GM12892 (cell line): ENCODE results near the gene PFN1.
"Not testable (repeated sequence)": the region's sequence is repeated elsewhere in the genome, so short reads cannot be mapped to it uniquely, and the experiment has no call there.

Experiments
- DNase-seq: peaks from one replicate; pipeline ENCODE4 v3.0.0; 2011; ENCODE audit not compliant: insufficient read length
- FAIRE-seq: peaks from 2 replicates; lab custom pipeline; 2011; peaks lifted over from hg19 to GRCh38; lab: Jason Lieb, UNC
- POLR2A ChIP-seq: IDR thresholded peaks from 2 replicates; pipeline ENCODE4 v1.6.1; 2011; ENCODE audit warnings: low read depth, low read length, control low read depth
- POLR2AphosphoS5 ChIP-seq: IDR thresholded peaks from 2 replicates; pipeline ENCODE4 v1.6.1; 2011; ENCODE audit warnings: low read depth, low read length, control low read depth
- TAF1 ChIP-seq: IDR thresholded peaks from 2 replicates; pipeline ENCODE4 v1.6.1; 2011; ENCODE audit warnings: low read depth, mild to moderate bottlenecking, control low read depth, low read length, borderline replicate concordance

Gene PFN1

DNA sequence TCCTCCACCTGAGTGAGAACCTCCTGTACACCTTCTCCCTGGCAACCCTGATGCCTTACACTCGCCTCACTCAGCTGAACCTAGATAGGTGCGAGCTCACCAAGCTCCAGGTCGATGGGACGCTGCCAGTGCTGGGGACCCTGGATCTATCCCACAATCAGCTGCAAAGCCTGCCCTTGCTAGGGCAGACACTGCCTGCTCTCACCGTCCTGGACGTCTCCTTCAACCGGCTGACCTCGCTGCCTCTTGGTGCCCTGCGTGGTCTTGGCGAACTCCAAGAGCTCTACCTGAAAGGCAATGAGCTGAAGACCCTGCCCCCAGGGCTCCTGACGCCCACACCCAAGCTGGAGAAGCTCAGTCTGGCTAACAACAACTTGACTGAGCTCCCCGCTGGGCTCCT is 15.6 kb downstream of the PFN1 start:
- DNase-seq (no peak), FAIRE-seq (peak; percentile 62)
- TF ChIP-seq POLR2A (no peak), POLR2AphosphoS5 (no peak), TAF1 (no peak)

- peak; percentile 82 for FAIRE-seq
- DNase-seq = no peak
- no peak for TF ChIP-seq POLR2AphosphoS5
- no peak for TF ChIP-seq POLR2A
- no peak for TF ChIP-seq TAF1
Observed at GRCh38 chr17:4931963-4932362, 16.4 kb downstream of the PFN1 start, which contains the start of gene GP1BA. Gene GP1BA (plus strand): TSS chr17:4932277. CDS start chr17:4932605, 328 bp downstream.

- DNase-seq (no peak), FAIRE-seq (no peak)
- TF ChIP-seq TAF1 (no peak), POLR2AphosphoS5 (no peak), POLR2A (no peak)
Observed at GRCh38 chr17:4928881-4929280, 19.4 kb downstream of the PFN1 start.

DNA sequence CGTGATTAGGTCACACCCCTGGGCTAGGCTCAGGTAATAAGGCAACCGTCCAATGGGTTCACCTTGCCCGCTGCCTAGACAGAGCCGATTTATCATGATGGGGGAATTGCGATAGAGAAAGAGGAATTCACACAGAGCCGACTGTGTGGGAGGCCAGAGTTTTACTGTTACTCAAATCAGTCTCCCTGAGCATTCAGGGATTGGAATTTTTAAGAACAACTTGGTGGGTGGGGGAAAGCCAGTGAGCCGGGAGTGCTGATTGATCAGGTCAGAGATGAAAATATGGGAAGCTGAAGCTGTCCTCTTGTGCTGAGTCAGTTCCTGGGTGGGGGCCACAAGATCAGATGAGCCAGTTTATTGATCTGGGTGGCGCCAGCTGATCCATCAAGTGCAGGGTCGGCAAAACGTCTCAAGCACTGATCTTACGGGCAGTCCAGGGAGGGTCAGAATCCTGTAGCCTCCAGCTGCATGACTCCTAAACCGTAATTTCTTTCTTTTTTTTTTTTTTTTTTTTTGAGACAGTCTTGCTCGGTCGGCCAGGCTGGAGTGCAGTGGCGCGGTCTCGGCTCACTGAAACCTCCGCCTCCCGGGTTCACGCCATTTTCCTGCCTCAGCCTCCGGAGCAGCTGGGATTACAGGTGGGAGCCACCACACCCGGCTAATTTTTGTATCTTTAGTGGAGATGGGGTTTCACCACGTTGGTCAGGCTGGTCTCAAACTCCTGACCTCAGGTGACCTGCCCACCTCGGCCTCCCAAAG is 21.6 kb downstream of the PFN1 start:
- peak; percentile 33 for FAIRE-seq
- DNase-seq = not testable (repeated sequence)

- no peak for FAIRE-seq
- no peak for DNase-seq
- TF ChIP-seq POLR2A (no peak), POLR2AphosphoS5 (no peak), TAF1 (no peak)
Observed at GRCh38 chr17:4921320-4921719, 27.0 kb downstream of the PFN1 start.

DNA sequence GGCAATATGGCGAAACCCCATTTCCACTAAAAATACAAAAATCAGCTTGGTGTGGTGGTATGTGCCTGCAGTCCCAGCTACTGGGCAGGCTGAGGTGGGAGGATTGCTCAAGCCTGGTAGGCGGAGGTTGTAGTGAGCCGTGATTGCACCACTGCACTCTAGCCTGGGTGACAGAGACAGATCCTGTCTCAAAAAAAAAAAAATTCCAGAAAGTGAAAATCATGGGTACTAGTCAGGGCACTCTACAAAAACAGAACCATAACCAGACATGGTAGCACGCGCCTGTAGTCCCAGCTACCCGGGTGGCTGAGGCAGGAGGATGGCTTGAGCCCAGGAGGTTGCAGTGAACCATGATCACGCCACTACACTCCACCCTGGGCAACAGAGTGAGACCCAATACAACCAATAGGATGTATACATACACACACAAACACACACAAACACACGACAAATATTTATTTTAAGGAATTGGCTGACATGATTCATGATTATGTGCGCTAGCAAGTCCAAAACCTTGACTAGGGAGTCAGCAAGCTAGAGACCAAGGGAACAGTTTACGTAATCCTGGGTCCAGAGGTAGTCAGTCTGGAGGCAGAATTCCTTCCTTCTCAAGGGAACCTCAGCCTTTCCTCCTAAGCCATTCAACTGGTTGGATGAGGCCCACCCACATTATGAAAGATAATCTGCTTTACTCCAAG is 27.8 kb downstream of the PFN1 start:
- no peak for FAIRE-seq
- TF ChIP-seq POLR2AphosphoS5 (no peak), POLR2A (no peak), TAF1 (no peak)
- no peak for DNase-seq

DNA sequence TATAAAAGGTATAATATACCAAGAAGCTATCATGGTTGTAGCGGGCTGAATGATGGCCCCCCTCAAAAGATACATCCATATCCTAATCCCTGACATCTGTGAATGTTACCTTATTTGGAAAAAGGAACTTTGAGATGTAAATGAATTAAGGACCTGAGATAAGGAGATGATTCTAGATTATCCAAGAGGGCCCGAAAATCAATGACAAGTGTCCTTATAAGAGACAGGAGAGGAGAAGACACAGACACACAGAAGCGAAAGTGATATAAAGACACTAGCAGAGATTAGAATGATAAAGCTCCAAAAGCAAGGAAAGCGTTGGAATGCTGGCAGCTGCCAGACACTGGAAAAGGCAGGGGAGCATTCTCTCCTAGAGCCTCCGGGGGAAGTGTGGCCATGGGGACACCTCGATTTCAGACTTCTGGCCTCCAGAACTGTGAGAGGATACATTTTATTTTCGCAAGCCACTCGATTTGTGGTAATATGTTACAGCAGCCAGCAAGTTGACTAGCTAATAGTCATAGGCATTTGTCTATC is 28.8 kb downstream of the PFN1 start:
- FAIRE-seq (no peak), DNase-seq (no peak)
- TF ChIP-seq POLR2AphosphoS5 (no peak), TAF1 (no peak), POLR2A (no peak)

DNA sequence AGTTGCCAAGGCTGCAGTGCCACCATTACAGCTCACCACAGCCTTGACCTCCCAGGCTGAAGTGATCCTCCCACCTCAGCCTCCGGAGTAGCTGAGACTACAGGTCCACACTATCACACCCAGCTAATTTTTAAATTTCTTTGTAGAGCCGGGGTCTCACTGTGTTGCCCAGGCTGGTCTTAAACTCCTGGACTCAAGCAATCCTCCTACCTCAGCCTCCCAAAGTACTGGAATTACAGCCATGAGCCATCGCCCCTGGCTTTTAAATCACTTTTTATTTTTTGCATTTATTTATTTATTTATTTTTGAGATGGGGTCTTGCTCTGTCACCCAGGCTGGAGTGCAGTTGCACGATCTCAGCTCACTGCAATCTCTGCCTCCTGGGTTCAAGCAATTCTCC is 33.8 kb downstream of the PFN1 start:
- not testable (repeated sequence) for FAIRE-seq, DNase-seq

DNA sequence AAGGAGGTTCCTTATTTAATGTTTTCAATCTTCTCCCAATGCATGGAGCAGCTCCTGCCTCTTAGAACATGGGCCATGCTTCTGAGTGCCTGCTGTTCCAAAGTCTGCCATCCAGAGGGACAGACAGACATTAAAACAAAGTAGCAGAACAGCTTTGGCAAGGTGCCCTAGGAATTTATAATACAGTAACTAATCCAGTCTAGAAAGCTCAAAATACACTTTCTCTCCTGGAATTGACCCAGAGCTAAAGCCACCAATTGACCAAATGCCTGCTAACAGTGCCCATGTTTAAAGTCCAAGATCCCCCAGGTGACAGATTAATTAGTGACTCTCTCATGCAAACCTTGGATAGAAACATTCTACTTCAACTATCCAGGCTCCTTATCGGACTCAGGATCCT is 34.3 kb downstream of the PFN1 start:
- no peak for TF ChIP-seq POLR2AphosphoS5
- TF ChIP-seq POLR2A = no peak
- TF ChIP-seq TAF1 = no peak
- FAIRE-seq (no peak), DNase-seq (no peak)

GRCh38 chr17:4908711-4909496 is 39.4 kb downstream of the PFN1 start:
- DNase-seq (peak; percentile 64), FAIRE-seq (peak; percentile 93)
- TF ChIP-seq POLR2A = no peak
- TF ChIP-seq TAF1 = no peak
- TF ChIP-seq POLR2AphosphoS5 = no peak

- DNase-seq (no peak), FAIRE-seq (no peak)
- TF ChIP-seq TAF1 (no peak), POLR2AphosphoS5 (no peak), POLR2A (no peak)
Observed at GRCh38 chr17:4908301-4908700, 40.0 kb downstream of the PFN1 start.

- FAIRE-seq, DNase-seq: not testable (repeated sequence)
Observed at GRCh38 chr17:4906642-4907041, 41.7 kb downstream of the PFN1 start.
